ENCODE measurements around the gene TBC1D7.
A peak's percentile ranks its signal among the peaks of the same experiment; 100 is the strongest.

The TBC1D7 gene

DNA sequence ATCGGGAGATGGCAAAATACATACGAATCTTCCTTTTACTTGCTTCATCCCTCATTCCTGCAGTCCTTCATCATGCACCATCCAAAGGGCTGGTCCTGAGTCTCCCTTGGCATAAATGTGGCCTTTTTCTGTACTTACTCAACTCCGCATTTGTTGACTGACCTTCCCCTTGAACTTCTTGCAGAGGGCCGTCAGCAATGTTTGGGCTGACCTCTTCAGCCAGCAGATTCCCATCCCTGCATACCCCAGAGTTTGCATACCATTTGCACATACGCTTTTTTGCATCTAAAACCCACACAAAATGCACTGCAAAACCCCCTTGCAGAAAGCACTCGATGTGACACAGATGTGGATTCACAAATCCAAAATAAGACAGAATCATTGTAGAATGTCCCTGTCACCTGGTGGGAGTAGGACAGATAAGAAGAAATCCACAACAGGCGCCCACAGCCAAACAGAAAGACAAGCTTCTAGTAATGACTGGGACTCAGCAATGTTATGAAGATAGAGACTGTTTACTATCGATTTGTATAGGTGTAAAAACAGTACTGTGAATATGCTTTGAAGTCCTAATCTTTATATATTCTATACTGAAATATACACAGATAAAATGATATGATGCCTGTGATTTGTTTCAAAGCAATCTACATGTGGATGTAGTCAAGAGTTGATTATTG is 45.8 kb downstream of the TBC1D7 start:
- DNase-seq, result peak in 2 of 42 donors; percentile 1 to 3
- intact Hi-C loops (cut with DNase I), result no loop called here

DNA sequence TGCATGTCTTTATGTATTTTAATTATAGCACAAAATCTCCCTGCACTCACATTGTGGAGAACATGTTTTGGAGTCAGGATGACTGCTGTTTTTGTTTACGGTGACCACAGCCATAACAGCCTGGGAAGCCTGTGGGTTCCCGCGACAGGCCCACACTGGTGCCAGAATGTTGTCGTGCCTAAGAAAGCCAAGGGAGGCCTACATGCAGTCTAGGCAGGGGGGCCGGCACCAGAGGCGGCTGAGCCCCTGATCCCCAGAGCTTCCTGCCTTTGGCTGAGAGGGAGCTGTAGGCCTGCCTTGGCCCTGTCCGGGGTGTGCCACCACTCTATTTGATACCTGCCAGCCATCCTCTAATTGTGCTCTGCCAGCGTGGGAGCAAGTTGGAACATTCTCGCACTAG is 46.7 kb downstream of the TBC1D7 start:
- DNase-seq, result peak in 2 of 42 donors; percentile 3 to 20
- intact Hi-C loops (cut with DNase I), result no loop called here

DNA sequence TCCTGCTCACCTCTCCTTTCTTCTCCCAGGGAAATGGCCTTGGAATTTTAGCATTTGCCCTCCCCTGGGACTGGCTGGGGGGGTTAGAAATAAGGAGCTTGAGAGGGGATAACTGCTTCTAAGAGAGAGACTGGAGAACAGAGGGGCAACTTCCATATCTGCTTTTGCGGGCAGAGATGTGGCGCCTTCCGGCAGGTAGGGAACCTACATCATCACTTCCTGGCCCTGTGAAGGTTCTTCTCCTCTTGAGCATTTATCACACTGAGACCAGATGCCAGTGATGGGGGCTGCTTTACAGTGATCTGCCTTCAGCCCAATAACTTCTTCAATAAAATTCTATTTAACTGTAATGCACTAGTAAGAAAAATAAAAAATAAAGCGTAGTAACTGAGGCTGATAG is 48.1 kb downstream of the TBC1D7 start:
- intact Hi-C loops (cut with DNase I), result no loop called here
- no peak for DNase-seq

DNA sequence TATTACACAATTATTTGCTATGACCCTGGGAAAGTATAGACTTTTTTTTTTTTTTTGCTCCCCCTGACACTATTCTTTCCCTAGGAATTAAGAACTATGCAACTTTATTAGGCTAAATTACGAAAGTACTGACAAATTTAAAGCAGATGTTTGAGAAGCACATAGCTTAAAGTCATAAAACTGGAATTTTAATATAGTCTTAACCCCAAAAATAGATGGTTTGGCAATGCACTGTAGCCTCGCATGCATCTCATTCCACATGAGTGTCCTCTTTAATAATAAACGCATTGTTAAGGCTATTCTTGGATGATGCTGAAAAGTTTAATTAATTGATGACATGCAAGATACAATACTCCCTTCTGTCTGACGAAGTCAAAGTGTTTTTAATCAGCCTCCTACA is 49.3 kb downstream of the TBC1D7 start:
- no peak for DNase-seq
- intact Hi-C loops (cut with DNase I), result no loop called here

DNA sequence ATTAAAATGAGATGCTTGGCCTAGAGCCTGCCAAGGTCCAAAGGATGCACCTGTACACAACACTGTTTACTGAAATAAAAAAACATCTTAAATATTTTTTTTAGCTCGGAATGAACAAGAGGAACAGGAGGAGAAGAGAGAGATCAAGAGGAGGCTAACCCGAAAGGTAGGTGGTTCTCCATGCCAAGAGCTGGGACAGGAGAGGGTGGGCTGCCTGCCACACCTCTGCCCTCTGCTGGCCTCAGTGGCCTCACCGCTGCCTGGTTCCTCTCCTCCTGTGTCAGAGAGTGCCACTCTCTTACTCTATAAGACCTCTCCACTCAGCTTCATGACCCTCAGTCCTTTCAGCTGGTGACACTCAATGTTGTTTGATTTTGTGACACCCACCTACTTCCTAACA is 50.2 kb downstream of the TBC1D7 start:
- intact Hi-C loops (cut with DNase I), result no loop called here
- no peak for DNase-seq

DNA sequence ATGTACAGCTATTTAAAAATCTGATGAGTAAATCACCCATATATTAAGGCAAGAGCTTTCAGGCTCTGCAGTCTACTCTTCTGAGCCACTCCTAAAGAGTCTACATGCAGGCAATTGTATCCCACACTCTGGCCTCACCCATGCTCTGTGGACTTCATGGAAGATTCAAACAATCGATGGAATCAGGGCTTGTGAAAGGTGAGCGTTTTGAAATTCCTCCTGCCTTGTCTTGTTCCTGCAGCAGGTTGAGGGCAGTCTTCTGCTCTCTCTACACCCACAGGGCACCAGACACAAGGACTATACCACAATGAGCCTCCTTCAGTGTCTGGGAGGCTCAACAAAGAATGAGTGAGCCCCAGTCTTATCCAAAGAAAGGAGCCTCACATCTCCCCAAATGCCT is 51.1 kb downstream of the TBC1D7 start:
- intact Hi-C loops (cut with DNase I), result no loop called here
- DNase-seq, result no peak

DNA sequence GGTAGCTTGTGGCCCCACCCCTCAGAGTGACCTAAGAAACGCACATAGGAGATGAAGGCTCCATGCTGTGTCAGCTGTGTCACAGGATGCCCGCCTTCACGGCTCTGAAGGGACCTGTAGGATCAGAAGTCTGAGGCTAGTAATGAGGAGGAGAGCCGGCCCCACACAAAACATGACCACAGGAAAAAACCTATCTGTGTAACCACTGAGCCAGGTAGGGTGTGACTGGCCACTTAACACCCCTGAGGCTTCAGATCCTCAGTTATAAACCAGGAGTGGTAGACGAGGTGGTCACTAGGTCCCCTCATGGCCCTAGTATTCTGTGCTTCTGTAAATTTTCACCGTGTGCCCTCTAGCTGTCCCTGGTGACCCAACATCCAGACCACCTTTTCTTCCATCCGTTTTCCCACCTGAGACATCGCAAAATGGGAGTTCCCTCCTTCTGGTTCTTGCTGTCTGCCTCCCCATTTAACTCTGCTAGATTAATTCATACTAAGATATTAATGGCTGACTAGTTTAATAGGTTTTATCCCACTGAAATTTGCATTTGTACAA is 52.8 kb downstream of the TBC1D7 start:
- DNase-seq, result no peak
- intact Hi-C loops (cut with DNase I), result no loop called here

DNA sequence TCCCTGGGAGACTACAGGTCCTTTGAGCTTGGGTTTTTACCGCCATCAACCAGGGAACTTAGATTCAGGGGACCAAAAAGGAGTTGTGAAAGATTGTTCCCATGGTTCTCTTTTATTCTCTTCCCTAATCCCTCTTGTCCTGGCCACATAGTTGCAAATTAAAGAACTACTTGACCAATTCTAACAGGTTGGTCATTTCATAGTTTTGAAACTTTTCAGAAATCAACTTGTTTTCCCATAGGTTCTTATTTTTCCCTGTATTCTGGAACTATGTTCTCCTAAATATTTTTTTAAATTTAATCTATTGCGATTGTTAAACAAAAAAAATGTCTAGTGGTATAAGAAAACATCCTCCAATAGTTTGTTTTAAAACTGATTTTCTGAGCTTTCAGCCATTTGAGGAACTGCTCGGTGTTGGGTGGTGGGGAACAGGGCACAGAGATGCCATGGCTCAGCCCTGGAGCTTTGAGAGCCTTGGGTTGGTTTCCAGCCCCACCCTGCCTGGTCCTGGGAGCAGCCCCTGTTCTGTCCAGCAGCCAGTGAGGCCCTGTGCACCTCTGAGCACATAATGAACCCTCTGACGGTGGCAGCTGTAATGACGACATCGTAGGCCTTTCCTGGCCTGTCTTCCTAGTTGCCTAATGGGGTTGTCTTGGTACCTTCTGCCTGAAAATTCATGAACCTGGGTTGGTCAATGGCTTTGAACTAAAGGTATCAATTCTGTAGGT is 53.5 kb downstream of the TBC1D7 start:
- intact Hi-C loops (cut with DNase I), result no loop called here
- no peak for DNase-seq

DNA sequence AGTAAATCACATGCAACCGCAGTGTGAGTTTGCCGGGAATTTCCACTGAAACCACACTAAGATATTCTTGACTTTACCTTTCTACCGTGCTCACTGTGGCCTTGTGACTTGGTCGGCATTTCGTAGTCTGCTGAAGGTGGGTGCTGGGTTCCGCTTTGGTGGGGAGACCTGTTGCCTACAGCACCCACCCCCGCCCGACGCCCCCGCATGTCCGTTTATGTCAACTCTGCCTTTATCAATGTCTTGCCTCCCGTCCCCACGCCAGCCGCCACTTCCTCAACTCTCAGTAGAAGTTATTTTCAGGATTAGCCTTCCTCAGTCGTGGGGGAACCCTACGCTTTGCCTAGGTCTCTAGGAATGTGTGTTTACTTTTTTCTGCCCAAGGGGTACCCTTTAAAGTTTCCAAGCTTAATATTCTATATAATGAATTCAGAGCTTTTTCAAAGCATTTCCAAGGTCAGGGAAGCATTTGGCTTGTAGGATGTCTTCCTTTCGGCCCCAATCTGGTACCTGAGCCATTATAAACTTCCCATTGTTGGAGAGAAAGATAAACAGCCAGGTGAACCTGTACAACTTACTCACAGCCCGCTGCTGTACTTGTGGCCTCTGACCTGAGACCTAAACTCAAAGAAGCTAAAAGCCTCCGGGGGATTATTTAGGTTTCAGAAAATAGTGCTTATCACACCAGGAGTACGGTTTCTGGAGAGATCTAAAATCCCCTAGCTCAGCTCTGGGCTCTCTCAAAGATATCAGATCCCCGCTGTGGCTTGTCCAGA is 54.2 kb downstream of the TBC1D7 start:
- DNase-seq, result peak in 36 of 42 donors; percentile 29 to 74 (median 46)
- intact Hi-C loops (cut with DNase I), result no loop called here

DNA sequence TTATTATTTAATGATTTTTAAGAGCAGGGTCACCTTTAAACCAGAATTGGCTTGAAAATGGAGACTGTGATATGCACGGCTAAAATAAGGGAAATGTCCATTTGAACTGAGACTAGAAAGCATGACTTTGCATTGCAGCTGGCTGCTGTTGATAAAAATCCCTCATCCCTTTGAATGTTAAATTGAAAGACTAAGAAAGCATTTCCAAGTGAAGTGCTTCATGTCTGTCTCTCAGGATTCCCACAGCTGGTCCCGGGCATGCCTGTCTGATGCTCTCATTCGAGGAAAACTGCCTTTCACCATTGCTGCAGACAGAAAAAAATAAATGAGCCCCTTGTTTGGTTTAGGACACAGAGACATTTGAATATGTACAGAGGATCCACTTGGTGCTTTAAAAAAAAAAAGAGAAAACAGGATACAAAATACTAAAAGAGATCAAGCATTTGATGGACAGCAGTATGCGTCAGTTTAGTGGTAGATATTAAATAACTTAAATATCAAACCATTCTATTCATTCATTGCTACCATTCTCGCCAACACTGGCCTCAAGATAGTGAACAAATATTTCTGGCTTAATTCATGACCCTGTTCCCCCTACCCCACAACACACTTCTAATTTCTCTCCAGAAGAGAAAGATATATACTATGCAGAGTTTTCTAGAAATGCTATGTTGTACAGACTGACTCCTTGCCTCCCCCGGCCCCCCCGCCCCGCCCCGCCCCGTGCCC is 55.0 kb downstream of the TBC1D7 start:
- intact Hi-C loops (cut with DNase I), result no loop called here

DNA sequence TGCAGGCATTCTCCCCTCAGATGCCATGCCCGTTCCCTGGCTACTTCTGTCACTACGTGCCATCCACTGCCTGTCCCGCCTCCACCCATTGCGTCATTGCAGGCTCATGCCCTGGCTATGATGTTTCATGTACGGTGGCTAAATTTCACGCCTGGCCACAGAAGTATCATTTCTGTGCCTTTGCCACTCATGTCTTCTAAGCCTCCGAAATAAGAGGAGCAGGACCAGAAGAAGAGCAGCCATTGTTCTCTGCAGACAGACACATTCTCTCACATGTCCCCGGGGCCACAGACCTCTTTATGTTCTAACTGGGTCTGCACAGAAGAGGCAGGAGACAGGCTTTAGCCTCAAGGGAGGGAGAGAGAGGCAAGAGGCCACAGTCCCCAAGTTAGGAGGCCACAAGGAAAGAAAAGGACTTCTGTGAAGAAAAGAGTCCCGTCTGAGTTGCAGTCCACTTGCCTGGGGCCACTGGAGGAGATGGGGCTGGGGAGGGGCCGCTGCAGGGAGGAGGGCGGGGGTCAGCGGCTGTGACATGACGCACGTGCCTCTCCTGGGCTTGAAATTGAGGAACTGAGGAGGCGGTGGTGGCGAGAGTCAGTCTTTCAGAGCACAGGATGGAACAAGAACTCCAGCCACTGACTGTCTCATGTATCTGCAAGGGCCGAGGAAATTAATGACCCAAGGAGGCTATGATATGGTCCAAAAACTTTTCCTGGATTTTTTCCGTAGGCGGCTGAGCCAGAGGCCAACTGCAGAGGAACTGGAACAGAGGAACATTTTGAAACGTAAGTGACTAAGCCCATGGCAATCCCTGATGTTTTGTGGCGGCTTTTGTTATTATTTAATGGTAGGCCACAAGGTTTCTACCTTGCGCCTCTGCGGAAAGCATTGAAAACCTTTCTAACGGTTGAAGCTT is 55.9 kb downstream of the TBC1D7 start:
- peak in 11 of 42 donors; percentile 16 to 68 (median 37) for DNase-seq
- intact Hi-C loops (cut with DNase I), result no loop called here

More for the DNA sequence above, 55.0 kb downstream of the TBC1D7 start:
- peak in 20 of 42 donors; percentile 28 to 73 (median 46) for DNase-seq

DNA sequence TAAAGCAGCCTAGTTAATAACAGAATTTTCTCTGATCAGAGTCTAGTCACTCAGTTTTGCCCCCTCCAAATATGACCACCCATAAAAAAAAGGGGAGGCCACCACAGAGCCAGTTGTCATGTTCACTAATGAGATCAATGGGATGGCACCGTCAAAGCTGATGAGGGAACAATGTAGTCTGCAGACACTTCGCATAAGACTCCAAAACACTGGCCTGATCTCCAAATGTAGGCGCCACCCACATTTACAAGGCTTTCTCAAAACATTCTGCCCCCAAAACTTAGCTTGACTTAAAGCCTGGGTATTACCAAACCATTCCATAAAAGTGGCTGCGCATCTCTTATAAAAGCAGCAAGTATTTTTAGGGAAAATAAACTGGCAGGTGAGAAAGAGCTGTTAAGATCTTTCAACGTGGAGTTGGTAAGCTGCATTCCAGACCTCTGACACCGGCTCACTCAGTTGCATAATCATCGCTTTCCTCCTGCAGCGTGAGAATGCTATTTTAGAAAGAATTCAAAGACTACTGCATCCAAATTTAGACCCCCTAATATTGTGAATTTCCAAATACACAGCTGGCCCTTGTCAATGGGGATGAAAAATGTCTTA is 59.3 kb downstream of the TBC1D7 start:
- intact Hi-C loops (cut with DNase I), result no loop called here
- no peak for DNase-seq

DNA sequence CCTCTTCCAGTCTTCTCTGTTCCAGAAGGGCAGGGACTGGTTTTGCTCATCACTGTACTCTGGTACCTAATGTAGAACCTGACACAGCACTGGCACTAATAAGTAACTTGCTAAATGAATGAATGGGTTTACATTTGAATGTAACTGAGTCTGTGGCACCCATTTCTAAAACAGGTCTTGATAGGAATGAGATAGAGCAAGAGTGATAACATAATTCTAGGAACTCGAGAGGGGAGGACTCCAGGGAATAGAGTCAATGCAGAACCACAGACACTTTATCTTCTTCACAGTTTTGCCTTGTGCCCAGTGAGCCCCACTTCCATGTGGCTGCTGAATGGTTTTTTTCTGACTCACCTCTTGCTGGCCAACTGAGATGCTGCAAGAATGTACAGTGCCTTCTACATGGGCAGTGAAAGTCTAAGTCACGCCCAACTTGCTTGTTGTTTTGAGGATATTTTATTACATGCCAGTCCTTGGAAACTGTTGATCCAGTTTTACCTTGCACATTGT is 61.1 kb downstream of the TBC1D7 start:
- DNase-seq, result no peak
- intact Hi-C loops (cut with DNase I), result no loop called here

DNA sequence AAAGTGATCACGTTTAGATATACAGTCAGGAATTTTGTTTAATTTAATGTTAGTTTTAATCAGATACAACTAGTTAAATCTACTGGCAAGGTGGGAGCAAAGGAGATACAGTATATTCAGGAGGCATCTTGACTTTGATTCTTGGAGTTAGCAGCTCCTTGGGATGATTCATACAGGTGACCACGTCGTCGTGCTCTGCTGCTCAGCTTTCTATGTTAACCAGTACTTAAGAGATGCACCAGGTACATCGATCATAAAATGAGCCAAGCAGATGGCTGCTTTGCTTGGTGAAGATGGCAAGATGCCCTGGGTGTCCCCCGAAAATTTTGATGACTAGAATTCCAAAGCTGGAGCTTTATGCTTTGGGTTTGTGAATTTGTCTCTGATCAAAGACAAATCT is 64.7 kb downstream of the TBC1D7 start:
- intact Hi-C loops (cut with DNase I), result no loop called here
- peak in 1 of 42 donors; percentile 15 for DNase-seq

DNA sequence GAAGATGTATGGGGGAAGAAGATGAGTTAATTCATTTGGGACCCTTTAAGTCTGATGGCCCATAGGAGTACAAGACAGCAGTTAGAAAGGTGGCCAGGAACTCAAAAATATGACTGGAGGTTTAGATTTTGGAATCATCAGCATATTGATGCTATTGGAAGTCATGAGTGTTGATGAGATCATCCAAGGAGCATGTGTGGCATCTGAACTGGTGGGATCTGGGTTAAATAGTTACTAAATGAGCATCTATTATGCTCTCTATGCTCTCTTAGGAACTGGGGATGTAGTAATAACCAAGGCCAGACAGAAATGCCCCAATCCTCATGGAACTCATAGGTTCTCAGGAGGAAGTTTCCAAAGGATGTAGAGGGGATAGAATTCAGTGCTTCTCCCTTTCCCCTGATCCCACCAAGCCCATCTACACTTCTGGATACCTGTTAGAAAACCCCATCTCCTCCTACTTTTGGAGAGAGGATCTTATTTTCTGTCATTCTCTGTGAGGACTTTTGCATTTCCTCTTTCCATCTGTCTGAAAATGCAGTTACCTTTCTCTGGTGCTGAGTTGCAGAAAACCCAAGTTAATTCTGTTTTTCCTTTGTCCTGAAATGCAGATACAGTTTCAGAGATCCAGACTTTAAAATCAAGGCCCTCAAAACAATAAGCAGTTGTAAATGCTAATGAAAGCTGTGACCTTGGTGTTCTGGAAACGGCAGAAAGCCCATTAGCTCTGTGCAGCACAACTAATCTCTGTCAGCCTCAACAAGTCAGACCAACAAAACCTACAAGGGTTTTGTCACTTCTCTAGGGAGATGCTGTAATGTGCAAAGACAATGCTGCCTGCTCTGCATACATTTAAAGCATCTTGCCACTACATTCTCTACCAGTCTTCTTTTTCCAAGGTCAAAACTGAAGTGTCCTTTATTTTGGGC is 65.8 kb downstream of the TBC1D7 start:
- intact Hi-C loops (cut with DNase I), result no loop called here
- peak in 1 of 42 donors; percentile 18 for DNase-seq

DNA sequence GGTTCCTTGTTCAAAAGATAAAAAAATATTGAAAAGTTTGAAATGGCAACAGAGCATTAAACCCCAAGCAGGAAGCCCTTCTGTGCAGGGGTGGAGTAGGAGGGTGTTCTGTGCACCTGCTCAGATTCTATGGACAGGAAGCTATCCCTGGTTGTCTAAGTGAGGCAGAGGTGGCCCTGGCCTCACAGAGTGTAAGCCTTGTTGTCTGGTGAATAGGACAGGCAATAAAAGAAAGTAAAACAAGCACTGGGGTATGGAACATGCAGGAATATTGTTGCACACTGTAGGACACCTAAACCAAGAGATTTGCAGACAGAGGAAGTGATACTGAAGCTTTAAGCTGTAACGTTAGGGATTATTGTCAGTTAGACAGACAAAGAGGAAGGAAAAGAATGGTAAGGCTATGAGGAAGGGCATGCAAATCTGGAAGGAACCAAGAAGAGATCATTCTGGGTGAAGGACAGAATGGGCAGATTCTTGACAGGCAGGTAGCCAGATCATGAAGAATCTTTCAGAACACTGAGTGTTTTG is 66.8 kb downstream of the TBC1D7 start:
- intact Hi-C loops (cut with DNase I), result no loop called here
- peak in 1 of 42 donors; percentile 24 for DNase-seq
